Activated CD4-positive, alpha-beta T cell treated with anti-CD3 and anti-CD28 coated beads, Interleukin-2, Interleukin-4, amounts not matched to agents 100 ng/mL and 50 ng/mL, durations not matched to agents 16 hours and 8 hours (primary cell): Measurements from ENCODE around the gene TRIM10.

Source experiments
- DNase-seq: peaks from one replicate; pipeline ENCODE4 v3.0.0-alpha.2; 2020; ENCODE audit warnings: low spot score

TRIM10 gene, protein sequence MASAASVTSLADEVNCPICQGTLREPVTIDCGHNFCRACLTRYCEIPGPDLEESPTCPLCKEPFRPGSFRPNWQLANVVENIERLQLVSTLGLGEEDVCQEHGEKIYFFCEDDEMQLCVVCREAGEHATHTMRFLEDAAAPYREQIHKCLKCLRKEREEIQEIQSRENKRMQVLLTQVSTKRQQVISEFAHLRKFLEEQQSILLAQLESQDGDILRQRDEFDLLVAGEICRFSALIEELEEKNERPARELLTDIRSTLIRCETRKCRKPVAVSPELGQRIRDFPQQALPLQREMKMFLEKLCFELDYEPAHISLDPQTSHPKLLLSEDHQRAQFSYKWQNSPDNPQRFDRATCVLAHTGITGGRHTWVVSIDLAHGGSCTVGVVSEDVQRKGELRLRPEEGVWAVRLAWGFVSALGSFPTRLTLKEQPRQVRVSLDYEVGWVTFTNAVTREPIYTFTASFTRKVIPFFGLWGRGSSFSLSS

GRCh38 chr6:30160785-30161531 lies at the start of gene TRIM10:
Gene TRIM10 (minus strand): TSS chr6:30161211. CDS start chr6:30160858, 353 bp downstream.
- no peak for DNase-seq

- DNase-seq, result no peak
Measured at GRCh38 chr6:30207619-30208295, 46.7 kb upstream of the TRIM10 start.

GRCh38 chr6:30206799-30207618 lies 46.0 kb upstream of the TRIM10 start:
- no peak for DNase-seq

DNA sequence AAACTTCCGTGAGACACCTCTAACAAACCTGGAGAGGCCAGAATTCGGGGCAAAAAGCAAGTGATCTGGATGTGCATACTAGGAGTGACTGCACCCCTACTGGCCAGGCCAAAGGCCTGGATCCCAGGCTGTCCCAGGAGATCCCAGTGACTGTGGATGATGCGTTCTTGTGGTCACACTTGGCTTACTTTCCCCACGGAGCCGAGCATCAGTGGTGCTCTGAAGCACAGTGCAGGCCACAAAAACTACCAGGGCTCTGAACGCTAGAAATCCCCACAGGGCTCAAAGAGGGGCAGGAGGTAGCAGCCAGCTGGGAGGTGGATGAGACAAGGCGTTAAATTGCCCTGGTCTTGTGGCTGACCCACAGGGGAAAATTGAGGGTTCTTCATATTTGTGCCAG lies 45.1 kb upstream of the TRIM10 start:
- no peak for DNase-seq

DNA sequence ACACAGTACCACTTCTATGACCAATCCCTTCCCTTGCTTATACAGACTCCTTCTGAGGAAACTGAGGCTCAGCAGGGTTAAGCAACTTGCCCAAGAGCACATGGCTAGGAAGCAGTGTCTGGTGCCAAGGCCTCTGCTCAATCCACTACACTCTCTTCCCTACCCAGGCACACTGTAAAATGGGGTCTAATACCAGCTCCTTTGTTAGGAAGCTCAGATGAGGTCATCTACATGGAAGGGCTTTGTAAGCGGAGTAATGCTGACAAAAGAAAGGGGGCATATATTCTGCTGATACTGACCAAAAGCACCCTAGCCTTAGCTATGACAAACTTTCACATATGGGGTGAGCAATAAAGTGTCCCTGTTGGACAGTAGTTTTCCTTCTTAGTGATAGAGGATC lies 43.1 kb upstream of the TRIM10 start:
- DNase-seq, result no peak

GRCh38 chr6:30202366-30202765 lies 41.4 kb upstream of the TRIM10 start:
- no peak for DNase-seq

DNA sequence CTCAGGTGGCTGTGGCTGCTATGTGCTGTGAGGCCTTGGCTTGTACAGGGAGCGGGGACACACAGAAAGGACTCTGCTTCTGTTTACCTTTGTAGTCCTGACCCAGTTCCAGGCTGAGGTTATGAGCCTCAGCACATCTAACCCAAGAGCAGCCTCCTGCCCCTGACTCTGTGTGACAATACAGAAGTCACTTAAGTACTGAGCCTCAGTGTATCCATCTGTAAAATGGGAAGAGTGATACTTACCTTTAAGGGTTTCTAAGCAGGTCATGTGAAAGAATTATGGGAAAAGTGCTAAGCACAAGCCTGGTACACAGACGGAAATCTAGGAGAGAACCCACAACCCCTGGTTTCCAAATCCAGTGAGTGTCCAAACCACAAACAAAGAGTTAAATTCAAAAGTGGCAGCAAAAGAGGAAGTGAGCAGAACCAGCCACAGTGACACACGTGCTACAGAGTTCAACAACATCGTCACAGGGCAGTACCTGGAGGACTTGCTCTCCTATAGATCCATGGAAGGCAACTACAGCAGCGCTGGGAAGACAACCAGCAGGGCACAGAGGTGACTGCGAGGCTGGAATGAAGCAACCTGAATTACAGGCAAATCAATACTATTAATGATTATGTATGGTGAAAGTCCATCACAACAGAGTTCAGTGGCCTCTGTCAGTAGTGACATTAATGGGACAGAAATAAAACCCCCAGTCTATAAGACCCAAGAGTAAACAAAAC lies 39.7 kb upstream of the TRIM10 start:
- no peak for DNase-seq

DNA sequence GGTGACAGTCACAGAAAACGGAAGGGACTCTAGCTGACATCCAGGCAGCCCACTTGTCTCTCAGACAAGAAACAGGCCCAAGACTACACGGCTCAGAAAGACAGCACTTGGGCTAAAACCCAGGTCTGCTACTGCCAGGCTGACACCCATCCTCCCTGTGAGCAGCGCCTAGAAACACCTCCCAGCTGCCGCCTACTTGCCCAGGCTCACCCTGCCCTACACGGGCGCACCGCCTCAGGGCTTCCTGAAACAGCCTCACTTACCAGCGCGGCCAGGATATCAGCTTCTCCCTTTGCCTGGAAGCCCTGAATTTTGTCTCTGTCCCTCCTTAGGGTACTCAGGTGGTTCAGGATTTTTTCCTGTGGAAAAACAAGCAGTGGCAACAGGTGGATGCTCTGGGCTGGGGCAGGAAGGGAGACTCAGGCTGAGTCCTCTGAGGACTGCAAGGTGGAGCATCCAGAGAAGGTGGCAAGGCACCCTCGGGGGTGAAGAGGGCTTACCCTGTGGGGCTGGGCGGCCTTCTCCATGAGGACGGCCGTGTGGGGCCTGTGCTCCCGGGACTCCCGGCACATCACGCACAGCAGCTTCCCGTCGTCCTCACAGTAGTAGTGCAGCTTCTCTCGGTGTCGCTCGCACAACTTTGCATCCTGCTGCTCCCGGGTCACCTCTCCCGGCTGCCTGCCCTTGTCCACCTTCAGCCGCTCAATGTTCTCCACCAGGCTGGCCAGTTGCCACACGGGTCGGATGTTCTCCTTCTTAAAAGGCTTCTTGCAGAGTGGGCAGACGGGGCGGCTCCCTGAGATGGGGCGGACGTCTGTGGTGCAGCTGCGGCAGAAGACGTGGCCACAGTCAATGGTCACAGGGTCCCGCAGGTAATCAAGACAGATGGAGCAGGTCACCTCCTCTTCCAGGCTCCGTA lies 37.4 kb upstream of the TRIM10 start:
- DNase-seq, result no peak

DNA sequence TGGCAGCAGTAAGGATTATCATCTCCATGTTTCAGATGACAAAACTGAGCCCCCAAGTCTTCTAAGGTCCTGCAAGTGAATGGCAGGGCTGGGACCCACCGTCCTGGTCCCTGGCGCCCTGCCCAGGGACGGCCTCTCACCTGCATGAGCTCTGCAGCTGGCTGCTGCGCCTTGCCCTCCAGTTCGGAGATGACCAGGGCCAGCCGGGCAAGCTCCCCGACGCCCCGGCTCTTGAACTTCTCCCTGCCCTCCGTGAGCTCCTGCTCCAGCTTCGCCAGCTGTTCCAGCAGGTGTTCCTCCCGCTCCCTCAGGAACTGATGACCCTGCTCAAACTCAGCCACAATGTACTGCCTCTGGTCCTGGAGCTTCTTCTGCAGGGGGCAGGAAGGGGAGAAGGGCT lies 35.4 kb upstream of the TRIM10 start:
- no peak for DNase-seq

DNA sequence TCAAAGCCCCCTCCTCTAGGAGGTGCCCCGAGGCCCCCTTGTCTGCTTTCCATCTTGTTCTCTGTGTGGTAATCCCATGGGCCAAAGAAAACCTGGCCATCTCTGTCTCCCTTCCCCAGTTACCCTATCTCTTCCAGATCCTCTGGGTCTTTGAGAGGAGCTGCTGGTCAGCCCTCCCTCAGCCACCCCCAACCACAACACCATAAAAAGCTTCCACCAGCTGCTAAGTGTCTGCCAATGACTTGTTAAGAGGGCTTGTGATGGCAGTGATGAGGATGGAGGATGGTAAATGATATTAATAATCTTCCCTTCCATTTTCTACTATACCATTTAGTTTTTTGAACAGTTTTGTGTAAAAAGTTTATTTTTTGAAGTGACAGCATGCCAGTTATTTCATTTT lies 34.9 kb upstream of the TRIM10 start:
- no peak for DNase-seq

- no peak for DNase-seq
Measured at GRCh38 chr6:30194797-30195690, 34.0 kb upstream of the TRIM10 start.

DNA sequence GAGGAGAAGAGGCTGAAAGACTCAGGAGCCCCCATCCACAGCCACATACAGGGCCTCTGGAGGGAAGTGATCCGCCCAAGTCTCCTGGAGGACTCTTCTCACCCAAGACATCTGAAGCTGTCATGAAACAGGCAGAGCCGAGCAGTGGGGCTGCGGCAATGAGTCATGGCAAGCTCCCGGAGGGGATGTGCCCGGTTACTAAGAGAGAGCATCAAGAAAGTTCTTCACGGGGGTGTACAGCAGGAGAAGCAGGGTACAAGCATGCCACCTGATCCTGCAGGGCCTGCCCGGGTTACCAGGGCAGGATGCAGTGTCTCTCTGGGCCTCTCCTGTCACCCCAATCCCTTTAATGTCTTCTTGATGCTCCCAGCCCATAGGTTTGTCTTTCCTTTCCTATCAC lies 31.1 kb upstream of the TRIM10 start:
- DNase-seq, result no peak

- DNase-seq, result no peak
Measured at GRCh38 chr6:30188541-30188940, 27.5 kb upstream of the TRIM10 start.

- DNase-seq, result no peak
Measured at GRCh38 chr6:30185846-30186484, 25.0 kb upstream of the TRIM10 start.

- DNase-seq, result no peak
Measured at GRCh38 chr6:30184417-30185031, 23.5 kb upstream of the TRIM10 start.

DNA sequence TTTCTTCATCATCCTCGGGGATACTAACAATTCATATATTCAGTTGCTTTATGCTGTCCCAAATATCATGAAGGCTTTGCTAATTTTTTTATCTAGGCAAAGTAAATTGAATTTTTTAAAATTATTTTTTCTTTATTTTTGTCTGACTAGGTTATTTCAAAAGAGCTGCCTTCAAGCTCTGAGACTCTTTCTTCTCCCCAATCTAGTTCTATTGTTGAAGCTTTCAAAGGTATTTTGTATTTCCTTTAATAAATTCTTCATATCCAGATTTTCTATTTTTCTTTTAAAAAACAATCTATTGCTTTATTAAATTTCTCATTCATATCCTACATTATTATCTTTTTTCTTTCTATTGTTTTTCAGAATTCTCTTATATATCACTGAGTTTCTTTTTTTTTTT lies 19.1 kb upstream of the TRIM10 start:
- DNase-seq, result no peak

- no peak for DNase-seq
Measured at GRCh38 chr6:30178837-30179236, 17.8 kb upstream of the TRIM10 start.

GRCh38 chr6:30175765-30176164 lies 14.8 kb upstream of the TRIM10 start:
- DNase-seq, result no peak
